Omental fat pad (tissue), 4 donors: ENCODE data around the gene CASKIN2. TPM values are rescaled to one million over a fixed set of nuclear protein-coding genes. Genes with fewer than 3 reads are reported as not detected.

Source experiments
- ATAC-seq: fragments of 150-250 bp; one replicate; pipeline ENCODE4 v1.9.1; 2016; ENCODE audit warnings: mild to moderate bottlenecking, moderate library complexity; ENCODE audit not compliant: low FRiP score
- DNase-seq: peaks from one replicate; pipeline ENCODE4 v3.0.0-alpha.2; 2019; ENCODE audit warnings: low spot score
- CTCF ChIP-seq, 3 donors: fragments of 450-650 bp; IDR thresholded peaks; one replicate each; pipeline ENCODE4 v1.5.1; 2016 to 2017; ENCODE audit warnings: antibody characterized with exemption in 3 of 3, mild to moderate bottlenecking in 3 of 3, moderate library complexity in 2 of 3
- total RNA-seq, 4 donors: library from RNA; depleted of rRNA; stranded (reverse); fragments of >200 nt; gene quantifications; one replicate each; pipeline ENCODE4 v1.1.0, GENCODE V29; 2016

CASKIN2 gene
- total RNA-seq, 4 donors from 2014 or later = 6.7 to 61.5 (median 23.9) TPM

- no peak for TF ChIP-seq CTCF (IDR thresholded peaks at IDR 0.05)
- DNase-seq (no peak), ATAC-seq (no peak)
Observed at GRCh38 chr17:75552425-75553294, 37.3 kb upstream of the CASKIN2 start.

GRCh38 chr17:75551266-75551665, 35.9 kb upstream of the CASKIN2 start:
- no peak for TF ChIP-seq CTCF (IDR thresholded peaks at IDR 0.05)
- DNase-seq = no peak
- ATAC-seq = no peak

- DNase-seq (no peak), ATAC-seq (no peak)
- TF ChIP-seq CTCF (IDR thresholded peaks at IDR 0.05) = no peak
Observed at GRCh38 chr17:75550139-75550465, 34.8 kb upstream of the CASKIN2 start.

- no peak for ATAC-seq
- DNase-seq = no peak
- no peak for TF ChIP-seq CTCF (IDR thresholded peaks at IDR 0.05)
Observed at GRCh38 chr17:75549246-75550138, 34.2 kb upstream of the CASKIN2 start.

GRCh38 chr17:75548813-75549212, 33.5 kb upstream of the CASKIN2 start:
- ATAC-seq (no peak), DNase-seq (no peak)
- TF ChIP-seq CTCF (IDR thresholded peaks at IDR 0.05) = no peak

- TF ChIP-seq CTCF (IDR thresholded peaks at IDR 0.05) = no peak
- DNase-seq = no peak
- ATAC-seq = no peak
Observed at GRCh38 chr17:75547091-75547490, 31.8 kb upstream of the CASKIN2 start.
